Erythroblast (primary cell): ENCODE measurements around the gene TRIM9.
"Not testable (repeated sequence)": the region's sequence is repeated elsewhere in the genome, so short reads cannot be mapped to it uniquely, and the experiment has no call there.

Source experiments
- DNase-seq, 2 experiments: peaks; one replicate each; lab custom pipeline; 2025; lab: John Stamatoyannopoulos, UW
- GATA1 ChIP-seq: IDR thresholded peaks from 2 replicates; pipeline ENCODE4 v1.6.1; 2011; ENCODE audit warnings: low read depth, mild to moderate bottlenecking, control low read depth, low read length, moderate library complexity
- POLR2A ChIP-seq: IDR thresholded peaks from 2 replicates; pipeline ENCODE4 v1.6.1; 2011; ENCODE audit warnings: mild to moderate bottlenecking, low read length

Gene TRIM9

DNA sequence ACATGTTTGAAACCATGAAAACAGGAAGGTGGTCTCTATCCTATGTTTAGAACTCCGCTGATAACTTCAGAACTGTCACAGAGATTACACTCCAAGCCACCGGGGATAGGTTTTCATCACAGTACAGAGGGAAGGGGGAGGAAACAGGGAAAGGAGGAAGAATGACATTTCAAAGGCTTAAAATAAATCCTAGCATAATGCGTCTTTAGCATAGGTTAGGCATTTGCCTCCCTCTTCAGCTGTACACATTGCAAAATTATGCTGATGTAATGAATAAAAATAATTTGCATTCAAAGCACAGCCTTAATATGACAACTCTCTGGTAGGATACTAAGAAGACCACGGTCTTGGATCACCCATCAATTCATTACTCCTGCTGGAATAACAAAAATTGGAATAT is 96.3 kb downstream of the TRIM9 start:
- no peak for DNase-seq
- TF ChIP-seq POLR2A, result no peak
- no peak for TF ChIP-seq GATA1

- TF ChIP-seq POLR2A (no peak), GATA1 (no peak)
- no peak for DNase-seq
Observed at GRCh38 chr14:50997712-50998111, 97.2 kb downstream of the TRIM9 start.

DNA sequence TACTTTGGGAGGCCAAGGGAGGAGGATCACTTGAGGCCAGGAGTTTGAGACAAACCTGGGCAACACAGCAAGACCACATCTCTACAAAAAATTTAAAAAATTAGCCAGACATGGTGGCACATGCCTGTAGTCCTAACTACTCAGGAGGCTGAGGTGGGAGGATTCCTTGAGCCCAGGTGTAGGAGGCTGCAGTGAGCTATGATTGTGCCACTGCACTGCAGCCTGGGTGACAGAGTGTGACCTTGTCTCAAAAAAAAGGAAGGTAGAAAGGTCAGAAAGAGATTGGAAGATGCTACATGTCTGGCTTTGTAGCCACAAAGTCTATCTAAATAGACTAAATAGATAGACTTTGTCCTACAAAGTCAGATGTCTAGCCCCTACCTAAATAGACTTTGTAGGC is 100.7 kb downstream of the TRIM9 start:
- DNase-seq, result not testable (repeated sequence)

- no peak for DNase-seq
- no peak for TF ChIP-seq GATA1
- no peak for TF ChIP-seq POLR2A
Observed at GRCh38 chr14:50985859-50986331, 109.0 kb downstream of the TRIM9 start.

DNA sequence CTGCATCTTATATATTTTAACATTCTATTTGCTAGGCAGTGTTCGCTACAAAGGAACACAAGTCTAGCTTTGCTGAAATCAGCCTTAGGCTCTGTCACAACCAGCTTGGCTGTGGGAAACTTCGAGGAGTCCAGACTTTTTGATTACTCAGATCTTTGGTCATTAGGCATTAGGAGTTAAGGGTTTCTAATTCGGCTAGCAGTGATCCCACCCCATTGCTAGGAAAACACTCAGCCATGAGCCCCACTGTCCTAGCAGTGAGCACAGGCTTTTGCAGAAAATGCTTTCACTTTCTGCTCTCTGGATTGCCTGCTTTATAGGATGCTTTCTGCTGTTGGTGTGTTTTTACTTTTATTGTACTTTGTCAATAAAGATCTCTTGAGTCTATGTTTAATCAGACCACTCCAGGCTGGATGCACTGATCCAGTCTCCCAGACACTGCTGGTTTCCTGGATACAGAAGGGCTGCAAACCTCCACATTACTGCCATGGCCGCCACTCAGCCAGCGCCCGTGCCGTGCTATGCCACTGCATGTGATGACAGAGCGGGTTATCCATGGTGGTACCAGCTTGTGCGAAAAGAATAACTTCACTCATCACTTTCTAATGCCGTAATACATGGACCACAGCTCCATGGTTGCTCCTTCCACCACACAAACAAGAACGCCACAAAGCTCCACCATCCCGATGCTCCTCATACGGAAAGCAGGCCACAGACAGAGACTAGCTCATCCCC is 109.6 kb downstream of the TRIM9 start:
- no peak for DNase-seq

DNA sequence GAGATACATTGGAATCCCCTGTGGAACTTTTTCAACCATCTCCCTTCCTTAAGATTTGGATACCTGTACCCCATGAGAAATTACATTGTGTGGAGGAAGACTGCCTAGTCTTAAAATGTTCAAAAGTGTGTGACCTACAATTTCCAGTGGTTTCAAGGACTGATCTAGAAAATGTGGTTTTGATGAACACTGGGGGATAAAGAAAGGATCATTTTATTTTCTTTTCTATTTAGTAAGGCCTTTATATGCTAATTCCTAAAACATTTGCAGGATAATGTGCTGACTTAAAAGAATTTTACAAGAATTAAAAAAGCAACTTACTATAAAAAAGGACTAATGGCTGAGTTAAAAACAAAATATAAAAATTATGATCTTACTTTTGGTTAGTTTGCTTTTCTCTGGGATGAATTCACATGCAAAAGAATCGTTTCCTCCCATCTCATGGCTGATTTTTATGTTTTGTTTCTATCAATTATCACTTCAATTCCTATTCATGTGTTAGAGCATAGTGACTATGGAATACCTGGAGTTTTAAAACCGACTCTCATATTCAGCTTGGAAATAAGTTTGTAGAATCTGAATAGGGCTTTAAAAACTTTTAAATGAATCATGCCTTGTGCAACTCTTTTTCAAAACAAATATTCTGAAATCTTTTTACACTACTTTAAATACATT is 110.7 kb downstream of the TRIM9 start:
- DNase-seq, result no peak

More for the DNA sequence above, 109.6 kb downstream of the TRIM9 start:
- TF ChIP-seq POLR2A (no peak), GATA1 (no peak)

DNA sequence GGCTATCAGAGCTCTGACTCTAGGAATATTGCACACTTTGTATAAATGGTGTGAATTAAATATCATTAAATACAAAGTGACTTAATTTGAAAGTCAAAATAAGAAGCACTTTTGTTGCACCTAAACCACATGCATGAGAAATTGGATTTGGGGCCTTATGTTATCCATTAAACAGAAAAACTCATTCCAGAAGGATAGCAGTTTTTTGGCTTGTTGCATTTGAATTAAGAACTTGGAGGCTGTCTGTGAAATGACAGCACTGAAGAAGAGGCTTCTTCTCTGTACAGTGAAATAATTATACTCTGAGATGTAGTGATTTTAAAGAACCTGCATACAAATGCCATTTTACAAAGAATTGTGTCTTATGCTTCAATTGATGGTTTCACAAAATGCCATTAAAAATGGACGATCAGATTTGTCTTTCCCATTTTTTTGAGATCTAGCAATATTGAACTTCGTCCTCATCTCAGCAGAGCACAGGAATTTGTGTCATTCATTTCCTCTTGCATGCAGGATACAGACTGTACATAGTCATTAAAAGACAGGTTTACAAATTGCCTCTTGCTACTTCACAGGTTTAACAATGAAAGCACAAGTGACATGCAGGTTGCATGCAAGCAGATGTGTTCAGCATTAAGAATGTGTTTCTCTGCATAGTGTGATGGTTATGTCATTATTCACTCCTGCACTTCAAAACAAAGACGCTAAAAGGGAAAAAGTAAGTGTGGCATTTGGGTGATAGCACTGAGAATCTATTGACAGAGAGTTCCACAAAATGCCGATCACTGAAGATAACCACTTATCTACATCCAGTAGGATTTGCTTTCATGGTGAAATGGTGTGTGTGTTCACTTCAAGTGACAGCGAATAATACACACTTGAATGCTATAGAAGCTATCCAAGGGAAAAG is 114.7 kb downstream of the TRIM9 start:
- no peak for DNase-seq
- no peak for TF ChIP-seq POLR2A
- TF ChIP-seq GATA1, result no peak

More for the DNA sequence above, 110.7 kb downstream of the TRIM9 start:
- TF ChIP-seq POLR2A (no peak), GATA1 (no peak)

DNA sequence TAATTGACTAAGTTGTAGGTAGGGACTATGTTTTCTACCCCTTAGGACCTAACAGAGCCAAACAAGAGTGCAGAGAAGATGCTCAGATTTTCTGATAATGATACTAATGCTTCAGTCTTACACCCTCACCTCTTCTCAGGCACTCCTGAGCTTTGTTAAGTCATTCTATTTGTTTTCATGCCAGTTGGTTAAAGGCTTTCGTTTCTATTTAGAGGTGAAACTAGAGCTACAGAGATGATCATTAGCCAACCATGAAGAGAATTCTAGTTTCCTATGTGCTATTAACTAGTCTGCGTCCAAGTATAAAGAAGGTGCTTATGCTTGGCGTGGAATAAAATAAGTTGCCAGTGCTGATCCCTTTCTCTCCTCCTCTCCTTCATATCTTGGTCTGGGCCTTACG is 116.0 kb downstream of the TRIM9 start:
- TF ChIP-seq GATA1 (no peak), POLR2A (no peak)
- no peak for DNase-seq

GRCh38 chr14:50978529-50978871 is 116.4 kb downstream of the TRIM9 start:
- DNase-seq, result no peak
- TF ChIP-seq GATA1 (no peak), POLR2A (no peak)

- TF ChIP-seq POLR2A (no peak), GATA1 (no peak)
- DNase-seq, result no peak
Observed at GRCh38 chr14:50977863-50978528, 116.9 kb downstream of the TRIM9 start.

GRCh38 chr14:50974118-50974517 is 120.8 kb downstream of the TRIM9 start:
- TF ChIP-seq GATA1 (no peak), POLR2A (no peak)
- no peak for DNase-seq

DNA sequence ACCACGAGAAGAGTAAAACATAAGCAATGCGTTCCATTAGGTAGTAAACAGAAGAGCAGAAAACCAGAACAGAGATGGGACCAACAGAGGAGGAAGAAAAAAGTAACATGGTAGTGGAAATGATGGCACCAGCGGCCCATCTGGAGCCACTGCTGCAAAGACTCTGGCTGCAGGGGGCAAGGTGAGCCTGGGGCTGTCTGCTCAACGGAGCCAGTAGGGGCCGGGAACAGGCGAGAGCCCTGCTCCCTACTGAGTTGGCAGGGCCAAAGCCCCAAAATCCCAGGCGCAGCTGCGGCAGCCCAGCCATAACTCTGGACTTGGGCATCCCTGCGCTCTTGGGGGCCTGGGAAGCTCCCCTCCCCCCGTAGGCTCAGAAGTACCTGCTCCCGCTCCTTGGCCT is 122.2 kb downstream of the TRIM9 start:
- DNase-seq, result no peak

DNA sequence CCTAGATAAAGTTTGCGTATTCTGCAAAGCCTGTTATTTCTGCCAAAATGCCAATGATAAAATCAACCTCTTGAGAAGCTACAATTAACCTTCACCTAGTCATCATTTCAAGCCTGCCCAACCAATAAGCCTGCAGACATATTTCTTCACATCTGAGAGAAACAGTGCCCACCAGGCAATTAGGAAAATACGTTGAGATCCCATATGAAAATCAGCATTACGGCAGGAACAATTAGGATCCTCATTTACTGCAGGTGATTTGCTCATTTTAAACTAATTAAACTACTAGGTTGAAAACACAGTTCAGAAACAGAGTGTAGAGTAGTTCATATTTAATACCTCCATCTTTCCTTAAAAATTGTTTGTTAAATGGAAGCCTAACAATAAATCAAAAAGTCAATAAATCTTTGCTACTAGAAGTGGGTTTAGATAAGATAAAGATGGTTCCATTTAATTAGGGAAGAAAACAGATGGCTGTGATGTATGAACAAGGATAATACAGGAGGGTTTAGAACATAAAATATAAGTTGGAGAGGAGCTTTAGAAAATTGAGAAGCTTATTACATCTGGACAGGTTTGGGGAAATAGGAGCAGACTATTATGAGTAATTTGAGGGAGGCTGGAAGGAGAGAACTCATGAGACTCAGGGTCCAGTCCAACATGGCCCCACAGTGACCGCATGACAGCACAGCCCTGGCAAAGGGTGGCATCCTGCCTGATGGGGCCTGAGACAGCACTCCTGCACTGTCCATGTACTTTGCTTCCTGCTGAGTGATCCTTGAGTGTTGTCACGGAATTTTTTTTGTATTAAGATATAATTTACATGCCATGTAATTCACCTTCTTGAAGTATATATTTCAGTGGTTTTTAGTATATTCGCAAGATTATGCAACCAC is 123.8 kb downstream of the TRIM9 start:
- TF ChIP-seq GATA1 (no peak), POLR2A (no peak)
- DNase-seq, result no peak

More for the DNA sequence above, 122.2 kb downstream of the TRIM9 start:
- TF ChIP-seq GATA1, result no peak
- TF ChIP-seq POLR2A, result no peak
